Right atrium auricular region (tissue), 2 donors: ENCODE data around the gene NRBF2. TPM values are rescaled to one million over a fixed set of nuclear protein-coding genes. Genes with fewer than 3 reads are reported as not detected.

Experiments used
- DNase-seq: peaks from one replicate; pipeline ENCODE4 v3.0.0-alpha.2; 2019; ENCODE audit warnings: low spot score
- H3K27ac ChIP-seq, 2 donors: fragments of 200-600 bp; sonication (generic); 1 replicate in 1 of 2; 2 replicates in 1 of 2; pipeline ENCODE4 v1.5.1; 2016 to 2019
- H3K27me3 ChIP-seq, 2 donors: fragments of 200-600 bp; sonication (generic); one replicate each; pipeline versions ENCODE4 v1.5.1 to v1.6.0; 2017 to 2019
- H3K36me3 ChIP-seq: fragments of 200-600 bp; sonication (generic); one replicate; pipeline ENCODE4 v1.5.1; 2016
- H3K4me1 ChIP-seq, 2 donors: fragments of 200-600 bp; sonication (generic); one replicate each; pipeline versions ENCODE4 v1.5.1 to v1.6.0; 2017 to 2019
- H3K4me3 ChIP-seq, 2 donors: fragments of 200-600 bp; sonication (generic); 1 replicate in 1 of 2; 2 replicates in 1 of 2; pipeline ENCODE4 v1.5.1; 2017 to 2019; ENCODE audit warnings: mild to moderate bottlenecking in 1 of 2, moderate library complexity in 1 of 2
- H3K9me3 ChIP-seq, 2 donors: fragments of 200-600 bp; sonication (generic); one replicate each; pipeline ENCODE4 v1.5.1; 2019
- CTCF ChIP-seq, 2 donors: fragments of 200-600 bp; sonication (generic); IDR thresholded peaks; one replicate each; pipeline ENCODE4 v1.5.1; 2019; ENCODE audit warnings: antibody characterized with exemption in 2 of 2
- total RNA-seq, 2 donors: library from RNA; depleted of rRNA; stranded (reverse); fragments of >200 nt; gene quantifications; one replicate each; pipeline ENCODE4 v1.1.0, GENCODE V29; 2016

The NRBF2 gene
- total RNA-seq, 2 donors from 2014 or later: 7.8 to 10.6 TPM

GRCh38 chr10:63154546-63155387, 21.6 kb downstream of the NRBF2 start:
- Histone ChIP-seq H3K9me3 (no peaks in the 10 kb centered on the region), H3K4me3 (no peak overlapping the region), H3K4me1 (peaks cover 0 to 13% of the 10 kb centered on the region in 2 donors), H3K27ac (no peak overlapping the region), H3K36me3 (peaks cover 25% of the 10 kb centered on the region), H3K27me3 (no peaks in the 10 kb centered on the region)
- no peak for TF ChIP-seq CTCF (IDR thresholded peaks at IDR 0.05)
- DNase-seq: no peak

- H3K4me1 ChIP-seq: peaks cover 0 to 13% of the 10 kb centered on the region in 2 donors
- no peak overlapping the region for H3K27ac ChIP-seq
- TF ChIP-seq CTCF (IDR thresholded peaks at IDR 0.05): no peak
- DNase-seq: no peak
- no peaks in the 10 kb centered on the region for H3K27me3 ChIP-seq
- peaks cover 23% of the 10 kb centered on the region for H3K36me3 ChIP-seq
- H3K4me3 ChIP-seq: no peak overlapping the region
- H3K9me3 ChIP-seq: no peaks in the 10 kb centered on the region
Observed at GRCh38 chr10:63155388-63156020, 22.4 kb downstream of the NRBF2 start.

- H3K4me3 ChIP-seq: no peak overlapping the region
- H3K27ac ChIP-seq: no peak overlapping the region
Observed at GRCh38 chr10:63156236-63156635, 23.1 kb downstream of the NRBF2 start.

GRCh38 chr10:63157845-63158624, 24.9 kb downstream of the NRBF2 start:
- no peaks in the 10 kb centered on the region for H3K9me3 ChIP-seq
- H3K27ac ChIP-seq: no peak overlapping the region
- DNase-seq: no peak
- H3K4me1 ChIP-seq: peaks cover 0 to 13% of the 10 kb centered on the region in 2 donors
- no peak overlapping the region for H3K4me3 ChIP-seq
- TF ChIP-seq CTCF (IDR thresholded peaks at IDR 0.05): peak; percentile 66 to 86
- no peaks in the 10 kb centered on the region for H3K27me3 ChIP-seq
- peaks cover 5% of the 10 kb centered on the region for H3K36me3 ChIP-seq

More at GRCh38 chr10:63156236-63156635, 23.1 kb downstream of the NRBF2 start:
- H3K9me3 ChIP-seq: no peaks in the 10 kb centered on the region
- peaks cover 0 to 13% of the 10 kb centered on the region in 2 donors for H3K4me1 ChIP-seq
- peaks cover 16% of the 10 kb centered on the region for H3K36me3 ChIP-seq
- no peaks in the 10 kb centered on the region for H3K27me3 ChIP-seq
- no peak for TF ChIP-seq CTCF (IDR thresholded peaks at IDR 0.05)
- DNase-seq: no peak

GRCh38 chr10:63161592-63161991, 28.5 kb downstream of the NRBF2 start:
- Histone ChIP-seq H3K9me3 (no peaks in the 10 kb centered on the region), H3K27ac (no peak overlapping the region), H3K27me3 (no peaks in the 10 kb centered on the region), H3K36me3 (no peaks in the 10 kb centered on the region), H3K4me3 (no peak overlapping the region), H3K4me1 (peaks cover 0 to 8% of the 10 kb centered on the region in 2 donors)
- TF ChIP-seq CTCF (IDR thresholded peaks at IDR 0.05): no peak
- no peak for DNase-seq
